ENCODE results near the gene FKBP5.

DNA sequence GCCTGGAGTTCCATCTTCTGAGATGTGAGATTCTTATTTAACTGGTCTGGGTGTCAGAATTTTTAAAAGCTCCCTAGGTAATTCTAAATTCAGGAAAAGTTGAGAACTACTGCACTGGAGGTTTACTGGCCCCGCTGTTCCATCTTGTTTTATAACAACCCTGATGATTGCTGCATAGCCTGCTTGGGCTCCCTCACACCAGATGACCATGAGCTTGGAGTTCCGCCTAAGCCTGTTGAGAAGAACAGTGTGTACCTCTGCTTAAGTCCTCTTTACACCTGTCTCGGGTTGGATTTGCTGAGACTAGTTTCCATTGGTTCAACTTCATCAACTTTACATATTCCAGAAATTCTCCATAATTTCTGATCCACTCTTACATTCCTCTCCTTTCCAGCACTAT, 77.9 kb downstream of the FKBP5 start:
- TF ChIP-seq, protein P1, sequence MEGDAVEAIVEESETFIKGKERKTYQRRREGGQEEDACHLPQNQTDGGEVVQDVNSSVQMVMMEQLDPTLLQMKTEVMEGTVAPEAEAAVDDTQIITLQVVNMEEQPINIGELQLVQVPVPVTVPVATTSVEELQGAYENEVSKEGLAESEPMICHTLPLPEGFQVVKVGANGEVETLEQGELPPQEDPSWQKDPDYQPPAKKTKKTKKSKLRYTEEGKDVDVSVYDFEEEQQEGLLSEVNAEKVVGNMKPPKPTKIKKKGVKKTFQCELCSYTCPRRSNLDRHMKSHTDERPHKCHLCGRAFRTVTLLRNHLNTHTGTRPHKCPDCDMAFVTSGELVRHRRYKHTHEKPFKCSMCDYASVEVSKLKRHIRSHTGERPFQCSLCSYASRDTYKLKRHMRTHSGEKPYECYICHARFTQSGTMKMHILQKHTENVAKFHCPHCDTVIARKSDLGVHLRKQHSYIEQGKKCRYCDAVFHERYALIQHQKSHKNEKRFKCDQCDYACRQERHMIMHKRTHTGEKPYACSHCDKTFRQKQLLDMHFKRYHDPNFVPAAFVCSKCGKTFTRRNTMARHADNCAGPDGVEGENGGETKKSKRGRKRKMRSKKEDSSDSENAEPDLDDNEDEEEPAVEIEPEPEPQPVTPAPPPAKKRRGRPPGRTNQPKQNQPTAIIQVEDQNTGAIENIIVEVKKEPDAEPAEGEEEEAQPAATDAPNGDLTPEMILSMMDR (IDR thresholded peaks at IDR 0.05 in 8 of 11, conservative IDR thresholded peaks at IDR 0.05 in 3 of 11) = no peak
- TF ChIP-seq POLR2AphosphoS5 (IDR thresholded peaks at IDR 0.05) = no peak

Measured in spleen (tissue), 7 donors.